CD4-positive, alpha-beta T cell treated with Interleukin-17A for 4 hours (primary cell): ENCODE measurements around the gene PELI2.
A peak's percentile ranks its signal among the peaks of the same experiment; 100 is the strongest.

Experiments
- DNase-seq: peaks from one replicate; pipeline ENCODE4 v3.0.0-alpha.2; 2020; ENCODE audit warnings: mixed read lengths

PELI2 gene

DNA sequence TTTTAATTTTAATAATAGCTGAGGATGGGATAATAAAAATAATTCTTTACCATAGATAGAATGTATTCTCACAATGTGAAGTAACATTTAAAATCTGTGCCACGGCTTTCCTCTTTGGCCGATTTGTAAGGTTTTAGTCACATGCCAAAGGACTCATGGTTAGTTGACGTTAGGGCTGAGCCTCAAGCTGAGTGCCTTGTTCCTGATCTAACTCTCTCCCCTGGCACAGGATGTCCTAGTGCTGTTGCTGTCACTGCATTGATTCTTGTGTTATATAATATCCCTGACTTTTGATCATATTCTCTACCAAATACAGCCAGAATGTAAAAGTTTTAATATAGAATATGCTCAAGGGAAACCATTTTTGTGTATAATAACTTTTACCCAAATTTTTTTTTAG lies 144.3 kb downstream of the PELI2 start:
- no peak for DNase-seq

DNA sequence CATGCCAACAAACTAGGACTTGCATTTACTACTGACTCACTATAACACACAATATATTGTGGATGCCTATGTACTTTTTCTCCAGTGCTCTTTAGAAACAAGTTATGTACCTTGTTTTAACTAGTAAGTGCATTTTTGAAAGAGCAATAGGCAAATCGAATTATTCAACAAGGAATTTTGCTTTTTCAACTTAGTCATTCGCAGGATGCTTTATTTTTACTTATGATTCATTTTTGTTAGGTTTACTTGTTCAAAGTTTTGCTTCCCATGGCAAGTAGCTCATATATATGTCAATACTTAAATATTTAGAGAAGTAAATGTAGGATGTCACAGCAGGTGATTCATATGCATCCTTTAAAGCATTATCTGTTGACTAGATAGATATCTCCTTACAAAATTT lies 149.8 kb downstream of the PELI2 start:
- DNase-seq: no peak

DNA sequence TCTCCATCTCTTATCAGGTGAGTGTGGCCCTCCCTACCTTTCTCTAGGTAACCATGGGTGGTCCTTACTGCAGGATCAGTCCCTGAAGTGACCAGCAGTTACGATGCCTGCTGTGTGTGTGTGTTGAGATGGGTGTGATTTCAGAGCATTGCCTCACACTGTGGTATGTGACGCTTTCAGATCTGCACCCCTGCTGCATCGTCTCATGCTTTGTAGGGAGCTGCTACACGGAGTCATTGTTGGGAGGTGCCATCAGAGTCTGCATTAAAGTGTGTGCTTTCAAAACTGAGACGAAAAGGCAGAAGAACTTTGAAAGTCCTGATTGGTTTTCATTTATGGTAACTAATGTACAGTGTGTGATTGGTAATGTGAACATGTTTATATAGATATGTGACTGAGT lies 150.5 kb downstream of the PELI2 start:
- no peak for DNase-seq

DNA sequence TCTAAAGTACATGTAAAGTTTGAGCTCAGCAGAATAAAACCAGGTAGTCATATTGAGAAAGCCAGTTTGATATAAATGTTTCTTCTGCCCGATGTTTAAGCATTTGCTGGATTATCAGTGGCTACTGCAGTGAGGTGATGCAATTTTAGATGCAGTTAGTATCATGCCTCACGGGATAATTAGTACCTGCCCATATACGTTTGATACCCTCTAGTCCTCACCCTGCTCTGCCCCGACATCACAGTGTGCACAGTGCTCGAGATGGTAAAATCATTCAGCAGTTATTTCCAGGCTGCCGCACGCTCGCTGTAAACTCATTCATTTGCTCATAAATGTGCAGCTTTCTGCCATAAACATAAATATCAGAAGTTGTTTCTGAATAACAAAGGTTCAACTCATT lies 152.7 kb downstream of the PELI2 start:
- DNase-seq: no peak

DNA sequence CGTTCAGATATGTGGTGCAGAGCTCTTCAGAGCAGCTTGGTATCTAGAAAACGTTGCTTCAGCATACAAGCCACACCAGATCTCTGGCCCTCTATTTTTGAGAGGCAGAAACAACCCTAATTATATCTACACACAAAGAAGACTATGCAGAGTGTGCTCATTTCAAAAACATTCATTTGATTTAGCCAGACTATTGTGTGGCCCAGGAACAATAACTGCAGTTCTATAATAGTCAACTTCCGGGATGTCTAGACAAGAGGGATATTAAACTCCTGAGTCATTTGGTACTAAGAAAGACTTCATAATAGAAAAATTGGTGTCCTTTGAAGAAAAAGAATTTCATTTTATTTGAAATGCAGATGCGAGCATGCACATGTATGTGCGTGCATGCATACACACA lies 153.8 kb downstream of the PELI2 start:
- no peak for DNase-seq

DNA sequence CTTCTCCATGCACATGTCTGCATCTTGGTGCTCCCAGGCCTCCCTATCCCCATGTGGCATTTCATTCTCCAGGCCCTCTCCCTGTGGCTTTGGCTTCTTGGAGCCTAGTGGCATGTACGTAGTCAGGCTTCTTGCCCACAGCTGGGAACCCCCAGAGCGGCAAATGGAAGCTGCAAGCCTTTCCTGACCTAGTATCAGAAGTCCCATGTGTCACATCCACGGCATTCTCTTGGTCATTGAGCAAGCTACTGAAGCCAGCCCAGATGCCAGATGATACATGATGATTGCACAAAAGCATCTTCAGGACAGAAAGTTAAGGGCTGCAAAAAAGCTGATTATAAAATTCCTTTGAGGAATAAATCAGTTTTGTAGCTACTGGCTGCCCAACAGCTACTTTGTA lies 154.9 kb downstream of the PELI2 start:
- DNase-seq: no peak

DNA sequence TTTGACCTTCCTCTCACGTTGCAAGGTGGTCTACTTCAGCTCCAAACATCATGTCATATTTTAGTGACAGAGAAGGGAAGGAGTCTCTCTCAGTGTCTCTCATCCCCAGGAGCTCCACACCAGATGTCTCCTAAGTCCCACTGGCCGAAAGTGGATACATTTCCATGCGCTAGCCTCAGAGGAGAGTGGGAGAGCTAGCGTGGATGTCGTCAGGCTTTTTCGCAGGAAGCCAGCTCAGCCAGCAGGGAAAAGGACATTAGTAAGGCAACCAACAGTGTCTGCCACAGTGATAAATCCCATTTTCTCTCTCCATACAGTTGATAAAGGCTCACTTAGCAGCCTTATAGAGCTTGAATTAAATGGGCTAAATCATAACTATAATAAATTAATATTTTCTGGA lies 155.7 kb downstream of the PELI2 start:
- no peak for DNase-seq

DNA sequence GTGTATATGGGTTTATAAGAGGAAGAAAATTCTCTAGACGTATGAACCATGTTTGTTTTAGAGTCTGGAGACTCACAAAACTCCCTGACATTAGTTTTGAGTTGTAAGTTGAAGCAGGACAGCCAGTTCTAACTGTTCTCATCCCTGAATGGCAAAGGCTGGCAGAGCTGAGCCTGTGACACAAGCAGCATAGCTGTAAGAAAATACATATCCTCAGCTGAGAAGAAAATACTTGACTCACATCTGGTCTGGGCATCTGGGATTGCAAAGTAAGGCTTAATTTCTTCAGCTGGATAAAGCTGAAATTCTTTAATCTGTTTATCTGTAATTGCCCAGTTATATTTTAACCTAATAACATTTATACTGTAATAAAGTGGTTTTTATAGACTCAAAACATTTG lies 156.3 kb downstream of the PELI2 start:
- DNase-seq: no peak

DNA sequence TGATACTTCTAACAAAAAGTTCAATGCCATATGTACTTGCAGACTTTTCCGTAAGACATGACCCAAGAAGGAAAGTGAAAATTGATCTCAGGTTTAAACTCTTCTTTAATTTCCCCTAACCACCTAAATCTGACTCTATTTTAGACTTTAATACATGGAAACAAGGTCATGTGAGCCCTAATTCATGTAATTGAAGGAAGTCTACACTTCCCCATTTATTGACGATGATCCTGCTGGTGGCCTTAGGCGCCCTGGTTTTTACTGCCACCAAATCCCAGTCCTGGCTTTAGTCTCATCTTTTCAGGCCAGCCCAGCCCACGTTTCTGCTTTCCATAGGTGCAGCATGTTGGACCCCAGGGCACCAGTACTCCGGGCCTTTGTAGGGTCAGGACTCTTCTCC lies 157.9 kb downstream of the PELI2 start:
- no peak for DNase-seq

DNA sequence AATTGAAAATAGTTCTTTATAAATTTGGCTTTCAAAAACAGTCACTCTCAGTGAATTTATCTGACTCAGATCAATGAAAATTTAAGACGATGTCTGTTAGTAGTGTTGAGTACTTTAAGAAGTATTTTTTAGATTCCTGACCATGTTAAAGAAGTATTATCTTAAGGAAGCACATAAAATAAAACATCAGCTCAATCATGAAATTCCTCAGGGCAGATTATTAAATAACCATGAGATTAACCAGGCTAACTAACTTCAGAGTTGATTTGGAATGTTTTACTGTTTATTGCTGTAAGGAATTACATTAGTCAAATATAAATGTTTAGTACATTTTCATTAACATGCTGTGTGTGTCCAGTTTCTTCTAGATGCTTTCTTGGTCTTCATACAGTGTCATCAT lies 160.2 kb downstream of the PELI2 start:
- no peak for DNase-seq

DNA sequence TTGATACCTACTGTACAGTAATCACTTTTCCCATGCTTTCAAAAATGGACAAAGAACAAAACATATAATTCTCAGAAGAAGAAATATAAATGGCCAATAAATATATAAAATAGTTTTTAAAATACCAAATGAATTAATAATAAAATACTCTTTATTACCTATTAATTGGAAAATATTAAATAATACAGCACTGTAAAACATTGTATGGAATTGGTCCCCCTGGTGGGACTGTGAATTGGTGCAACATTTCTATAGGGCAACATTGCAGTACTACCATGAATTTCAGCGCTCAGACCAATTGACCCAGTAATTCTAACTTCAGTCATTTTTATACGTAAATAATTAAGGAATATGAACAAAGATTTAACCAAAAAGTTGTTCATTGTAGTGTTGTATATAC lies 162.6 kb downstream of the PELI2 start:
- DNase-seq: no peak

DNA sequence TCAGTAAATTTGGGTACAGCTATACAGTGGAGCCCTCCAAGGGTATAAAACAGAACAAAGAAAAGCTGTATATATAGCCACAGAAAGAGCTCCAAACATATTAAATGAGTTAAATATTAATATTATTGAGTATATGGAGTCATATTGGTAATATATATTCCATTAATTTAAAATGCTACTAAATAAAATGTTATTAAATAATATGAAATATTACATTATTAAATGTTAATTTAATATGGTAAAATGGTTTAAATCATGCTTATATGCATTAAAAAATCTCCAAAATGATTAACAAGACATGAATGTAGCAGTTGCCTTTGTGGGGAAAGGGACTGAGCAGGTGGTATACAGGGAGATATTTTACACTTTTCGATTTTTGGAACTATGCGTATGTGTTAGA lies 164.0 kb downstream of the PELI2 start:
- DNase-seq: no peak

DNA sequence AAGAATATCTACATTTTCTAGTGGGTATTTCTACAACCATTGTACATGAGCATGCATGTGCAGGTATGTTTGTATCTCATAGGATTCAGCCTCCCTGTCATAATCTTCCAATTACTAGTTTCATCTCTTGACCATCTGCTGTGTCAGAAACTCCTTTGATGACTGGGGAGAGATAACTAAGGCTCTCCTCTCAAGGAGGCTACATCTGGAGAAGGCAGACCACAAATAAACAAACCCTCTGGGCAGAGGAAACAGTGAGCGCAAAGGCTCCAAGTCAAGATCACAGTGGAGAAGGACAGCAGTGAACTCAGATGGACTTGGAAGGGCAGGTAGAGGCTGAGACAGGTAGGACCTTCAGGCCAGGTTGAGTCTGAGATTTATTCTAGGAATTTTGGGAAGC lies 166.4 kb downstream of the PELI2 start:
- DNase-seq: no peak

DNA sequence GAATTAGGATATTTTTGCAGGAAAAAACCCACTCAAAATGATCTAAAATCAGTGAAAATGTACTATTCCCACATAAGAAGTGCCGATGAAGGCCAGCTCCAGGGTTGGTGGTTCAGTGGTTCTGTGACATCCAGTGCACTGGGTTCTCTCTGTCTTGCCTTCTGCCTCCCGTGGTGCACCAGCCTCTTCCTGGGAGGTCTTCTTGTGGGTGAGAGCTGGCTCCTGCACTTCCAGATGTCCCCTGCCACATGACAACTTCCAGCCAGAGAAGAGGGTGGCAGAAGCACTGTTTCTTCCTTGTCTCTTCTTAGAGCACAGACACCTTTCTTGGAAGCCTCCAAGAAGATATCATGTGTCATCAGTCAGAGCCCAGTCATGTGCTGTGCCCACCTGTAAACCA lies 170.9 kb downstream of the PELI2 start:
- no peak for DNase-seq

DNA sequence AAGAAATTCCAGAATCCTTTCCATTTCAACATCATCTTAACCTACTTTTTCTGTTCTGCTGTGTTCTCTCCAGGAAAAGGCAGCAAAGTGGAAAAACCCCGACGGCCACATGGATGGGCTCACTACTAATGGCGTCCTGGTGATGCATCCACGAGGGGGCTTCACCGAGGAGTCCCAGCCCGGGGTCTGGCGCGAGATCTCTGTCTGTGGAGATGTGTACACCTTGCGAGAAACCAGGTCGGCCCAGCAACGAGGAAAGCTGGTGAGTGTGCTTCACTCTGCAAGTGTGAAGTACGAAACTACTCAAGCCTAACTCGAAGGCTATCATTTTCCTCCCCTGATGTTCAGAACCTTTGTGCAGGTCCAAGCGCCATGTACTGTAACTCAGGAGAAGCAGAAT lies 172.0 kb downstream of the PELI2 start:
- no peak for DNase-seq

DNA sequence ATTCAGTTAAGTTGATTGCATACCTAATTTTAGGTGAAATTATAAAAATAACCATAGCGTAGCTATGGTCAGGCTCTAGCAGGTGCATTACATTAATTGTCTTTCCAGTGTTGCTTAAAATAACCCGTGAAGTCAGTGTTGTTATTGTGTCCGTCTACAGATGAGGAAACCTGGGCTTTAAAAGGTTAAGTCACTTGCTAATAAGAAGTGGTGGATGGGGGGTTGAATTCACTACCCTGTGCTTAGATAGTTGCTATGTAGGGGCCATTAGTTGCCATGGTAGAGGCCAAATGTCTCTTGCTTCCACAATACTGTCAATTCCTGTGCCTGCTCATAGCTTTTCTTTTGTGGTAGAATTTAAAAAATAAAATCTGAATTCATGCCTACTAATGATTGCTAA lies 174.8 kb downstream of the PELI2 start:
- no peak for DNase-seq

DNA sequence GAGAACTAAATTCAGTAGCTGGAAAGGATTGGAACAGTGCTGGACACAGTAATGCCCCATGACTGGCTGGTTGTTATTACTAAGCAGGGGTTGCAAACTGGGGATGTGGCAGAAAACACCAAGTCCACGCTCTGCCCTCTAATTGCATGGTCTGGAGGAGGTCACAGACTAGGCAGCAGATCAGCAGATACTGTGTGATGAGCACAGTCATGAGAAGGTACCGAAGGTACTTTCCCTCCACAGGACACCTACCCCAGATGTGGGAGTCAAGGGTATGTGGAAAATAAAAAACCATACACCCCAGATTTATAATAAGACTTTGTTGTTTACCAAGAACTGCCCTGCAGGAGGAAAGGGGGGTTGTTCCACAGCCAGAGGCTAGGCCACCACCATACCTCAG lies 175.3 kb downstream of the PELI2 start:
- DNase-seq: no peak

DNA sequence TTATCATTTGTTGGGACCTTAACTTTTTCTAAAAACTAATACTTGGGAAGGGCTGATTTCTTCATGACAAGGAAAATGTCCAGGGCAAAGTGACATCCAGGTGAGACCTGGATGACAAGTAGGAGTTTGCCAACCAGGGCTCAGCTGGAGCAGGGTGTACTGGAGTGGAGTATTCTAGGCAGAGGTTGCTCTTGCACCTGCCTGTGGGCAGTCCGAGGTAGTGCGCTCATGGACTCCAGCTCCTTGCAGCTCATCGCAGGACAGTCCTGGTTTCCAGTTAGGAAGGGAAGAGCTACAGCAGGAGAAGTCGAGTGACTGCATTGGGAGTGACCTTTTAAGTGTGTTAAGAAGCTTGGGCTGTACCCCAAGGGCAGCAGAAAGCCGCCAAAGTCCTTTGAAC lies 175.9 kb downstream of the PELI2 start:
- DNase-seq: peak; percentile 7

DNA sequence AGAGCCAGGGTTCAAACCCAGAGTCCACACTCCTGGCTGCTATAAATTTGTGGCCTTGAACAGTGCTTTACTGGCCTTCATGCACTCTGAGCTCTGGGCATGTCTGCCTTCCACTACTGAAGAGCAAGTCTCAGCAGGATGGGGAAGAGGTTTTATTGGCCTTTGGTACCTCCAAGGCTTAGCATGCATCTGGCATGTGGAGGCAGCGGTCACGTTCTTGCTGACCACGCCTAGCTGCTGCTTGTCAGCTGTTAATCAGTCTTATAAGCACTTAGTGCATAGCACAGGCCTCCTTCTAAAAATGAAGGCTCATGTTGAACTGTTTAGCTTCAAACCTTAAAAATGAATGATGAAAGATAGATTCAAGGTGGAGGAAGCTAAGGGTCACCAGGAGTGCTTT lies 177.5 kb downstream of the PELI2 start:
- no peak for DNase-seq

DNA sequence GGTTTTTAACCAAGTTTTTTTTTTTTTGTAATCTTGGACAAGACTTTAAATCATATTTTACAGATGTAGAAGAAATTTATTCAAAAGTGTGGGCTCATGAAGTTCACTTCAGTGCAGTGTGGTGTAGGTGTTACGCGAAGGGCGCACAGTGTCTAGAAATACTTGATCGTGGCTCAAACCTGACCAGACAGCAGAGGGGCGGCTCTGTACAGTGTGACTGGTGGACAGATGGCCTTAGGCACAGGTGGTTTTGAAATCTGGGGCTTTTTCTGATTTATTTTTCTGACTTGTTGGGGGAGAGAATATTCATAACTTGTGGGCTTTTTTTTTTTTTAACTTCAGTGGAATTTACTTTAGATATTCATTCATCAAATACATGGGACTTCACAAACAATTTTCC lies 179.2 kb downstream of the PELI2 start:
- no peak for DNase-seq

DNA sequence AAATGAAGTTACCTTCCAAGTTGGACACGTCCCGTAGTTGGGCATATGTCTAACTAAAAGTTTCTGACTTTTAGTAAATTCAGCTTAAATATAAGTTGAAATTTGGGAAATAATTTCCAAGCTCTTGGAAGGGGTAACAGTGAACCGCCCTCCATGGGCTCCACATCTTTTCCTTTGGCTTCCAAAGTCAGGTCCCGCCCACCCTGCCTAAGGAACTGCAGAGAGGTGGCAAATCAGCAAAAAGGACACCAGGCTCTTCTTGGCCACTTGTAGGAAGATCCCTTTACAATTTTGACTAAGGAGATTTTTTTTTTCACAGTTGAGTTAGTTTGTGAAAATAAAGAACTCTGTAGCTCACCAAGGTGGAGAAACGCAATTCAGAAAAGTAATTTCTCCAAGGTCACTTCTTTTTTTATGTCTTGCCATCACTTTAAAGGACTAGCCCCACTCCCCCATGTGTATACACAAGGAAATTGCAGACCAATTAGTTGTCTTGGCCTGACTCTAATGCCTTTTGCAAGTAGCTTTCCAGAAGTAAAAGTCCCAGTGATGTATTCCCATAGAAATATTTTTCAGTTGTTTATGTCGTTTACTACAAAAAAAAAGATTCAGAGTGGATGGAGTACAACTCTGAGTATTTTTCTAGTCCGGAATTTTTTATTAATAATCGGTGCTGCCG lies 181.2 kb downstream of the PELI2 start:
- no peak for DNase-seq

DNA sequence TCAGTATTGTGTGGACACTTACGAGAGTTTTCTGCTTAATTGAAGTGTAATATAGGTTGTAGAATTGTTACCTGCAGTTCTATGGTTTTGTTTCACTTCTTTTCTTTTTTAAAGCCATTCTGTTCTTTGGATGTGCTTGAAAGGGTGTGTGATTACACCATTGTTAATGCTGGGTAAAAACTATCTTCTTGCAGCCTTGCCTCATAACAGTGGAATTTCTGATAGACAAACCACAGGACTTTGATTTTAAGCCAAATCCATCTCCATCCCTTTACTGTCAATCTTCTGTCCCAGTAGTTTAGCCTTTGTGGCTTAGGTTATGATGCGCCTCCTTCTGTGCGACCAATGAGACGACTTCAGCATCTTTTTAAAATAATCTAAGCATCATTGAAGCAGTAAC lies 182.3 kb downstream of the PELI2 start:
- no peak for DNase-seq

DNA sequence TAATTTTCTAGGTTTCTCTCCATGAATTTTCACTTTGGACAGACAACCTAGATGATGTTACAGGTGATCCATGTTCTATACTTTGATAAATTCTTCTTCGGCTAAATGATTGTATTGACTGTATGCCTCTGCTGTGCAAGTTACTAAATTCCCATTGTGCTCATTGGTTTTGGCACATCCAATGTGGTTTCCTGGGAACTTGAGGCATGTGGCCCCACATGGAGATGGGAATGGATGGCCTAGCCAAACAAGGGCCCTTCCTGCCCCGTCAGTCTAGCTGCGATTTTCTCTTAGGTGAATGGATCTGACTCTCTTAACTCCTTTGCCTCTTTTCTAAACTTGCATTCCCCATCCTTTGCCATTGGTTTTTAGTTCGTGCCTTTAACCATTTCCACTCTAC lies 186.2 kb downstream of the PELI2 start:
- DNase-seq: no peak

DNA sequence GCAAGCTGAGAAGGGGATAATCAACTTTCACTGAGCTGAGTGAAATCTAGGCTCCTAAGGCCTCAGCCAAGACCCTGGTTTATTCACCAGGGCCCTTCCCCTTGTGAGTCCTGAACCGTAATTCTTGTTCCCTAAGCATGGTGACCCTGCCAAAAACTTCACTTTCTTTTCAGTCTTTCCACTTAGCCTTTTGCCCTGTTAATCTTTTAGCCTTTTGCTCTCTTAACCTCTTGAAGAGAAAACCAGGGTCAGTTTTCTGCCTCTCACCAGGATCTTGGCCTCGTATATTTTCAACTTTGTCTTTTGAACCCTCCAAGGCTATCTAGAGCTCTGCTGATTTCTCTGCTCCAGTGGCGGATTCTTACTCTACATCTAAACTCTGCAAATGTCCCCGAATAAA lies 191.0 kb downstream of the PELI2 start:
- no peak for DNase-seq

DNA sequence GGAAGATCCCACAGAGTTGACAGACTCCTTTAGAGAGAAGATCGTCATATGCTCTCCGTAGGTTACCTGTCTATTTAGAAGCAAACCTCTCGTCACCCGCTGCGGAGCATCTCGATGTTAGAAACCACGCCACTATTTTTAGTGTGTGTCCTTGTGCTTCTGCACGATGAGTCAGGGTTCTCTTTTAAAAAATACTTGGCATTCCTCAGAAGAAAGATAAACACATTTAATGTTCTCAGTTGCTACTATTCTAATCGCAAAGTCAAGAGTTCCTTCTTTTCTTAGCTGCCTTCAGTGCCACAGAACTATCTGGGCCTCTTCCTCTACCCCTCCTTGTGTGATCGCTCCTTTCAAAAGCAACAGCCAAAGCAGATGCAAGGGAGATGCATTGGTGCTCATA lies 192.4 kb downstream of the PELI2 start:
- no peak for DNase-seq

DNA sequence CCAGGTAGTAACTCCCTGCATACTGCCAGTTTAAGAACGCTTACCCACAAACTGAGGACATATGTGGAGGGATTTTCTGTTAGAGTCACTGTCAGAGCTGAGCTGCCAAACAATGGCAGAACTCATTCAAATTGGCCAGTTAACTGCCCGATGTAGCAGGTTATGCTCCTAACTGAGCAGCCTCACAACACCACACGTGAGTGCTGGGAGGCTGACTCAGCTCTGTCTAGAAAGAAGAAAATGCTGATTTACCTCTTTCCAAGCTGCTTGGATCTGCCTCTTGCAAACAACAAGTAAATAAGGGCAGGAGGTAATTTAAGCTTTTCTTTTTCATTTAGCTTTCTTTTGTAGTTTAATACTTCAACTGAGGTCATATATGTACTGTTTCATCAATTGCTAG lies 195.6 kb downstream of the PELI2 start:
- no peak for DNase-seq
